Psoas muscle (tissue), 8 donors: Measurements from ENCODE around the gene PITPNM3. TPM values are rescaled to one million over a fixed set of nuclear protein-coding genes. Genes with fewer than 3 reads are reported as not detected.

ENCODE experiments used
- ATAC-seq, 4 donors: fragments of 200-7000 bp; cut with Tn5 transposase; one replicate each; pipeline ENCODE4 v1.9.1; 2020; ENCODE audit warnings: moderate library complexity in 3 of 4, mild to moderate bottlenecking in 2 of 4
- DNase-seq, 2 donors: peaks; one replicate each; pipeline ENCODE4 v3.0.0-alpha.2; 2020
- H3K27ac ChIP-seq: fragments of 200-600 bp; one replicate; pipeline ENCODE4 v1.8.0; 2022
- H3K27me3 ChIP-seq, 3 donors: fragments of 200-600 bp in 1 of 3; one replicate each; pipeline versions ENCODE4 v1.6.1 to v1.8.0; 2013 to 2022; ENCODE audit warnings: low read length in 2 of 3, mild to moderate bottlenecking in 2 of 3, moderate library complexity in 1 of 3; ENCODE audit not compliant: insufficient read depth in 3 of 3
- H3K36me3 ChIP-seq, 2 donors: fragments of 200-600 bp in 1 of 2; one replicate each; pipeline versions ENCODE4 v1.6.1 to v1.8.0; 2013 to 2022; ENCODE audit warnings: low read depth in 1 of 2, mild to moderate bottlenecking in 1 of 2, moderate library complexity in 1 of 2; ENCODE audit not compliant: insufficient read depth in 1 of 2
- H3K4me1 ChIP-seq: fragments of 200-600 bp; one replicate; pipeline ENCODE4 v1.8.0; 2022
- H3K4me3 ChIP-seq: fragments of 200-600 bp; one replicate; pipeline ENCODE4 v1.8.0; 2022; ENCODE audit warnings: mild to moderate bottlenecking
- H3K9me3 ChIP-seq: fragments of 200-600 bp; one replicate; pipeline ENCODE4 v1.8.0; 2022
- WGBS, 3 donors: extraction: QIAGEN DNeasy Blood & Tissue Kit; methylation state at CpG; one replicate each; pipeline versions ENCODE4 v1.1.6 to v1.1.7; 2013; 5-methylcytosine and 5-hydroxymethylcytosine counted together
- intact Hi-C, 2 donors: fragments of 100-400 bp; cut with DNase I; formaldehyde crosslinking; loops; one replicate each; pipeline versions ENCODE4 v1.11.0 to v1.14.2; 2022
- polyA plus RNA-seq, 3 donors: library from polyadenylated mRNA; stranded (reverse); fragments of 200-250 nt; gene quantifications; one replicate each; pipeline ENCODE4 v1.2.3, GENCODE V29; 2013
- total RNA-seq, 4 donors: library from RNA; stranded (reverse); fragmentation: NEBNext Ultra II Directional in 2 of 4; extraction: Animal tissue kit (Norgen Biotek cat#: 25700) in 2 of 4; gene quantifications; one replicate each; pipeline versions ENCODE4 v1.2.1 to v1.2.4, GENCODE V29; 2021 to 2023
- TF ChIP-seq, protein P1 (sequence below): fragments of 200-600 bp; IDR thresholded peaks from one replicate; pipeline ENCODE4 v1.8.0; 2022; ENCODE audit warnings: antibody characterized with exemption
- donor health status: healthy with polysubstance abuse.
- donor health status: DM: no; HTN: no; CAD: no; lungs with moderate emphysema.
- donor health status: Bipolar disorder and iron deficiency.
- donor health status: healthy.
- donor health status: DM: yes; HTN: yes; CAD: no.
- donor health status: DM: no; HTN: no; CAD: no.
- donor health status: DM: no; HTN: no; CAD: no.
- donor health status: DM: yes; HTN: yes; CAD: no.

PITPNM3 gene
- total and polyA plus RNA-seq, 7 donors: 0.08 to 0.65 (median 0.32) TPM

DNA sequence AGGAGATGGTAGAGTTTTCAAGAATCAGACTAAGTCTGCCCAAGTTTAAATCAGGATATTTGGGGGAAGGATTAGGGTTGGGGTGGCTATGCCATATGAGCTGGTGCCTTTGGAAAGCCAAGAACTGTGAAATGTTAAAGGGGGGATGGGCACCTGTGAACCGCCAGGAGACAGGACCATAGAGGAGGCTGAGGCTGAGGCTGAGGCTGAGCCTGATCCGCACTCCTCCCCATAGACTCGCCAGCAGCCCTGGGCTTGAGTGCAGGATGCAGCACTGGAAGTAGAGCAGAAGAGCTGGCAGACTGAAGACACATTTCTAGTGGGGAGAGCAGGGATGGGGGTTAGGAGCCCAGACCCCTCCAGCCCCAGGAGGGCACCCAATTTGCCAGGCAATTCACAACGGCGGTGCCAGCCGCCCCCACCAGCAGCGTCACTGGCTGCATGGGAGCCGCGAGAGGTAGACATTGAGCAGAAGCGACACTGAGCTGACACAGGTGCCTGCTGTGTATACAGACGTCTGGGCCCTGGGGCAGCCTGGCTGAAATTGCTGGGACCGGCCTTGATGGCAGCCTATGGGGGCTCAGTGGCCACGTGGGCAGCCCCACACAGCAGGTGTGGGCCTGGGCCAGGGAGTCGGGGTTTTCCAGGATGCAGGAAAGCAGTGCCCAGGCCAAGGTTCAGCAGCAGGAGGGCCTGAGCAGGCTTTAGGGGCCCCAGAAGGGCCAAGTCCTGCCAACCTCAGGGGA is 102.9 kb downstream of the PITPNM3 start:
- DNase-seq: no peak

GRCh38 chr17:6452471-6453266 is 103.7 kb downstream of the PITPNM3 start:
- no peaks in the 10 kb centered on the region for H3K36me3 ChIP-seq
- H3K4me1 ChIP-seq: peaks cover 3% of the 10 kb centered on the region
- no peaks in the 10 kb centered on the region for H3K9me3 ChIP-seq
- H3K27me3 ChIP-seq: peaks cover 0 to 31% (median 15%) of the 10 kb centered on the region in 3 donors
- intact Hi-C loops: no loop called here
- ATAC-seq (no peak), DNase-seq (no peak)
- 78 to 85% (median 81%) methylated on average over 10 of the region's 10 CpGs for WGBS, 3 donors
- no peak overlapping the region for H3K27ac ChIP-seq
- TF ChIP-seq, protein P1, sequence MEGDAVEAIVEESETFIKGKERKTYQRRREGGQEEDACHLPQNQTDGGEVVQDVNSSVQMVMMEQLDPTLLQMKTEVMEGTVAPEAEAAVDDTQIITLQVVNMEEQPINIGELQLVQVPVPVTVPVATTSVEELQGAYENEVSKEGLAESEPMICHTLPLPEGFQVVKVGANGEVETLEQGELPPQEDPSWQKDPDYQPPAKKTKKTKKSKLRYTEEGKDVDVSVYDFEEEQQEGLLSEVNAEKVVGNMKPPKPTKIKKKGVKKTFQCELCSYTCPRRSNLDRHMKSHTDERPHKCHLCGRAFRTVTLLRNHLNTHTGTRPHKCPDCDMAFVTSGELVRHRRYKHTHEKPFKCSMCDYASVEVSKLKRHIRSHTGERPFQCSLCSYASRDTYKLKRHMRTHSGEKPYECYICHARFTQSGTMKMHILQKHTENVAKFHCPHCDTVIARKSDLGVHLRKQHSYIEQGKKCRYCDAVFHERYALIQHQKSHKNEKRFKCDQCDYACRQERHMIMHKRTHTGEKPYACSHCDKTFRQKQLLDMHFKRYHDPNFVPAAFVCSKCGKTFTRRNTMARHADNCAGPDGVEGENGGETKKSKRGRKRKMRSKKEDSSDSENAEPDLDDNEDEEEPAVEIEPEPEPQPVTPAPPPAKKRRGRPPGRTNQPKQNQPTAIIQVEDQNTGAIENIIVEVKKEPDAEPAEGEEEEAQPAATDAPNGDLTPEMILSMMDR: no peak
- no peak overlapping the region for H3K4me3 ChIP-seq

More for the DNA sequence above, 102.9 kb downstream of the PITPNM3 start:
- WGBS, 3 donors: 75 to 78% (median 76%) methylated on average over 14 of the region's 14 CpGs
- TF ChIP-seq, protein P1: no peak
- H3K4me1 ChIP-seq: peaks cover 3% of the 10 kb centered on the region
- H3K36me3 ChIP-seq: no peaks in the 10 kb centered on the region
- H3K27me3 ChIP-seq: peaks cover 0 to 31% (median 15%) of the 10 kb centered on the region in 3 donors
- no peak overlapping the region for H3K4me3 ChIP-seq
- H3K9me3 ChIP-seq: no peaks in the 10 kb centered on the region
- no peak for ATAC-seq
- H3K27ac ChIP-seq: no peak overlapping the region
- intact Hi-C loops: no loop called here

DNA sequence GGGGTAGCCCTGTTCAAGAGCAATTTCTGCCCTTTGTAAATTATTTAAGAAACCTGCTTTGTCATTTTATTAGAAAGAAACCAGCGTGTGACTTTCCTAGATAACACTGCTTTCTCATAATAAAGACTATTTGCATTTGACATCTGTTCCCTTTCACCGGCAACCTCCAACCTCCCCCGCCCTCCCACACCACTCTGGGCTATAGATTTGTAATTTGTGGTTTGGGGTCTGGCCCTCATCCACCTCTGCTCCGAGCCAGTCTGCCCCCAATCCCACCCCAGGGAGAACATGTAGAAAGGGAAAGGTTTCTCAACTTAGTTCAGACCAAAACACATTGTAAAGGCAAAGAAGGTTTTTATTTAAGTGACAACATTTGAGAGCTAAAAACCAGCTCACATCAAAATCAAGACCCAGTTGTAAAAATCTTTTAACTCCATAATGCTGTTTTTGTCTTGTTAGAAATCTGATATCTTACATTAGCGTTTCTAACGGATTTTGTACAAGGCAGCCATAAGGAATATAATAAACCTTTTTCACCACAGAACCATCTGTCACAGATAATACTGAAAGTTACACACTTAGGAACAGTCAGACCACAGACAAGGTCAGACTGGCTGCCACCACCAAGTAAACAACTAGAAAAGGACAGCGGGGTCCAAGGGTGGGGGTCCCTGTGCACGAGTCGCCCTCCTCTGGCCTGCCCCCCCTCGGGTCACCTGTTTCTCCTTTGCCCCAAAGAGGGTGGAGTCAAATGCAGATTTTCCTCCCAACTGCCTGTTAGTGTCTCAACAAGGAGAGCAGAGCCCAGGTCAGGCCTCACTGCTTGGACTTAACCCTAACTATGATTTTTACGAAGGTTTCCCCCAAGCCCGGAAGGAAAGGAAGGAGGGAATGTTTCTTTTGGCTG is 105.2 kb downstream of the PITPNM3 start:
- Histone ChIP-seq H3K4me1 (no peaks in the 10 kb centered on the region), H3K4me3 (no peak overlapping the region), H3K9me3 (no peaks in the 10 kb centered on the region), H3K27ac (no peak overlapping the region), H3K27me3 (peaks cover 0 to 25% (median 15%) of the 10 kb centered on the region in 3 donors), H3K36me3 (no peaks in the 10 kb centered on the region)
- 32 to 52% (median 42%) methylated on average over 12 of the region's 12 CpGs for WGBS, 3 donors
- TF ChIP-seq, protein P1: no peak
- no peak for DNase-seq
- intact Hi-C loops: no loop called here
- no peak for ATAC-seq

- H3K9me3 ChIP-seq: no peaks in the 10 kb centered on the region
- H3K4me1 ChIP-seq: no peaks in the 10 kb centered on the region
- 94 to 99% (median 98%) methylated on average over 6 of the region's 6 CpGs for WGBS, 3 donors
- DNase-seq: no peak
- intact Hi-C loops: no loop called here
- H3K27me3 ChIP-seq: peaks cover 0 to 9% (median 7%) of the 10 kb centered on the region in 3 donors
- no peak overlapping the region for H3K4me3 ChIP-seq
- no peaks in the 10 kb centered on the region for H3K36me3 ChIP-seq
- no peak overlapping the region for H3K27ac ChIP-seq
- TF ChIP-seq, protein P1: no peak
- no peak for ATAC-seq
These were observed 107.0 kb downstream of the PITPNM3 start for GRCh38 chr17:6449307-6449706.
